HCT116 (cell line): ENCODE data around the gene APOA5. TPM values are rescaled to one million over a fixed set of nuclear protein-coding genes. Genes with fewer than 3 reads are reported as not detected.
A peak's percentile ranks its signal among the peaks of the same experiment; 100 is the strongest.

Experiments used
- ATAC-seq: fragments of 200-7000 bp; cut with Tn5 transposase; 2 replicates; pipeline ENCODE4 v1.9.1; 2020; ENCODE audit warnings: mild to moderate bottlenecking, moderate library complexity
- BruUV-seq: library from RNA; stranded (reverse); fragments of 400-500 nt; replicated peaks from 2 replicates; lab custom pipeline; 2021; lab: Mats Ljungman, UMichigan
- CTCF ChIA-PET: fragments of 300-600 bp; sonication (Branson Sonifier 250); formaldehyde crosslinking; loops from one replicate; lab custom pipeline; 2021; ENCODE audit warnings: antibody characterized with exemption; lab: Charles Lee
- POLR2A ChIA-PET: fragments of 300-600, 350-600 bp; sonication (Branson Sonifier 250); formaldehyde crosslinking; loops from one replicate; lab custom pipeline; 2021; ENCODE audit warnings: antibody characterized with exemption; lab: Charles Lee
- RAD21 ChIA-PET, 2 experiments: fragments of 300-600 bp; sonication (Branson Sonifier 250); formaldehyde crosslinking; loops; one replicate each; lab custom pipeline; 2023; ENCODE audit warnings: low total read pairs in 2 of 2; ENCODE audit not compliant: uncharacterized antibody in 2 of 2, unreplicated experiment in 2 of 2, low non-redundant PET in 1 of 2; lab: Charles Lee
- DNase-seq: peaks from one replicate; pipeline ENCODE4 v3.0.0-alpha.2; 2010; ENCODE audit warnings: low read depth, low spot score
- H2AFZ ChIP-seq: fragments of 200-600 bp; shearing (Covaris generic), sonication (generic); 2 replicates; pipeline ENCODE4 v1.6.1; 2017; ENCODE audit warnings: low read depth, mixed run types, mixed read lengths, antibody characterized with exemption, low read length; ENCODE audit not compliant: poor library complexity, severe bottlenecking
- H3K27ac ChIP-seq: 2 replicates; pipeline ENCODE4 v1.5.1; 2012; ENCODE audit warnings: low read depth, low read length
- H3K27me3 ChIP-seq: fragments of 200-600 bp; sonication (generic); 2 replicates; pipeline ENCODE4 v1.6.1; 2016; ENCODE audit warnings: mixed run types, low read length, mixed read lengths; ENCODE audit not compliant: insufficient read depth
- H3K36me3 ChIP-seq, 2 experiments: fragments of 200-500 bp in 1 of 2; fragments of 200-600 bp in 1 of 2; sonication (Bioruptor generic) in 1 of 2; sonication (generic) in 1 of 2; 2 replicates each; pipeline versions ENCODE4 v1.5.1 to v1.6.1; 2014 to 2016; ENCODE audit warnings: low read length in 2 of 2, inconsistent platforms in 1 of 2, mixed read lengths in 1 of 2, mixed run types in 1 of 2; ENCODE audit not compliant: insufficient read depth in 2 of 2, control insufficient read depth in 1 of 2
- H3K4me1 ChIP-seq, 2 experiments: fragments of 200-600 bp in 1 of 2; sonication (generic) in 1 of 2; 2 replicates each; pipeline versions ENCODE4 v1.5.1 to v1.6.1; 2012 to 2017; ENCODE audit warnings: low read length in 2 of 2, inconsistent platforms in 1 of 2, mild to moderate bottlenecking in 1 of 2, mixed read lengths in 1 of 2, mixed run types in 1 of 2, moderate library complexity in 1 of 2; ENCODE audit not compliant: insufficient read depth in 2 of 2, control insufficient read depth in 1 of 2
- H3K4me2 ChIP-seq: fragments of 200-600 bp; sonication (generic); 2 replicates; pipeline ENCODE4 v1.6.1; 2017; ENCODE audit warnings: mixed run types, low read length, mixed read lengths
- H3K4me3 ChIP-seq, 2 experiments: fragments of 200-600 bp in 1 of 2; sonication (generic) in 1 of 2; replicated peaks in 1 of 2; 2 replicates each; pipeline ENCODE4 v1.5.1; 2011 to 2016; ENCODE audit warnings: low read length in 2 of 2, control low read depth in 1 of 2, low read depth in 1 of 2, mild to moderate bottlenecking in 1 of 2, mixed read lengths in 1 of 2, mixed run types in 1 of 2
- H3K79me2 ChIP-seq: fragments of 200-600 bp; sonication (generic); 2 replicates; pipeline ENCODE4 v1.6.1; 2017; ENCODE audit warnings: mild to moderate bottlenecking, mixed run types, low read length, moderate library complexity, mixed read lengths; ENCODE audit not compliant: insufficient read depth
- H3K9ac ChIP-seq: fragments of 200-600 bp; sonication (generic); 2 replicates; pipeline ENCODE4 v1.6.1; 2016; ENCODE audit warnings: low read length, mixed read lengths
- H3K9me2 ChIP-seq: fragments of 200-600 bp; sonication (generic), shearing (Covaris generic); 2 replicates; pipeline ENCODE4 v1.6.1; 2017; ENCODE audit warnings: mixed run types, mild to moderate bottlenecking, moderate library complexity; ENCODE audit not compliant: insufficient read depth
- H3K9me3 ChIP-seq, 2 experiments: fragments of 200-500 bp in 1 of 2; fragments of 200-600 bp in 1 of 2; sonication (Bioruptor generic) in 1 of 2; sonication (generic) in 1 of 2; 2 replicates each; pipeline ENCODE4 v1.6.1; 2014 to 2017; ENCODE audit warnings: low read length in 2 of 2, mixed read lengths in 2 of 2, inconsistent platforms in 1 of 2, low read depth in 1 of 2, mild to moderate bottlenecking in 1 of 2, mixed run types in 1 of 2, moderate library complexity in 1 of 2; ENCODE audit not compliant: control insufficient read depth in 1 of 2, insufficient read depth in 1 of 2
- H4K20me1 ChIP-seq: fragments of 200-600 bp; sonication (generic), shearing (Covaris generic); 2 replicates; pipeline ENCODE4 v1.6.1; 2017; ENCODE audit warnings: mixed run types, mild to moderate bottlenecking, moderate library complexity; ENCODE audit not compliant: insufficient read depth
- CBX3 ChIP-seq: IDR thresholded peaks from 2 replicates; pipeline ENCODE4 v1.6.1; 2012; ENCODE audit warnings: low read depth
- CEBPB ChIP-seq: IDR thresholded peaks from 2 replicates; pipeline ENCODE4 v1.6.1; 2012; ENCODE audit warnings: low read depth
- EGR1 ChIP-seq: IDR thresholded peaks from 2 replicates; pipeline ENCODE4 v1.6.1; 2012; ENCODE audit warnings: low read depth
- ELF1 ChIP-seq: IDR thresholded peaks from 2 replicates; pipeline ENCODE4 v1.6.1; 2012; ENCODE audit warnings: low read depth, borderline replicate concordance
- EZH2 ChIP-seq: fragments of 200-600 bp; sonication (generic); IDR thresholded peaks from 2 replicates; pipeline ENCODE4 v1.6.1; 2017; ENCODE audit warnings: antibody characterized with exemption, mixed run types
- EZH2phosphoT487 ChIP-seq: fragments of 200-600 bp; IDR thresholded peaks from 2 replicates; pipeline ENCODE4 v1.6.1; 2018; ENCODE audit warnings: antibody characterized with exemption, borderline replicate concordance
- JUND ChIP-seq: IDR thresholded peaks from 2 replicates; pipeline ENCODE4 v1.6.1; 2012
- MAX ChIP-seq: IDR thresholded peaks from 2 replicates; pipeline ENCODE4 v1.6.1; 2012
- POLR2A ChIP-seq: IDR thresholded peaks from 2 replicates; pipeline ENCODE4 v1.7.0; 2011; ENCODE audit warnings: borderline replicate concordance; ENCODE audit not compliant: insufficient read depth, insufficient read length; ENCODE audit errors: extremely low read depth
- POLR2AphosphoS5 ChIP-seq: IDR thresholded peaks from 2 replicates; pipeline ENCODE4 v1.6.1; 2011; ENCODE audit warnings: mild to moderate bottlenecking, low read depth, low read length, moderate library complexity
- RAD21 ChIP-seq: IDR thresholded peaks from 2 replicates; pipeline ENCODE4 v1.6.1; 2012; ENCODE audit warnings: low read depth, mild to moderate bottlenecking
- SP1 ChIP-seq: IDR thresholded peaks from 2 replicates; pipeline ENCODE4 v1.6.1; 2012; ENCODE audit warnings: low read depth
- TCF7L2 ChIP-seq: IDR thresholded peaks from 2 replicates; pipeline ENCODE4 v1.7.0; 2011; ENCODE audit warnings: borderline replicate concordance, inconsistent platforms; ENCODE audit not compliant: insufficient read depth, insufficient read length; ENCODE audit errors: extremely low read depth
- YY1 ChIP-seq: IDR thresholded peaks from 2 replicates; pipeline ENCODE4 v1.6.1; 2011; ENCODE audit warnings: low read length, low read depth, moderate library complexity, mild to moderate bottlenecking; ENCODE audit not compliant: insufficient replicate concordance; ENCODE audit errors: extremely low read depth
- ZFX ChIP-seq: fragments of 450-650 bp; IDR thresholded peaks from 2 replicates; pipeline ENCODE4 v1.6.1; 2017
- ZNF274 ChIP-seq: fragments of 200-500 bp; sonication (Bioruptor generic); IDR thresholded peaks from 2 replicates; pipeline ENCODE4 v1.6.1; 2014; ENCODE audit warnings: mild to moderate bottlenecking, low read depth, low read length, inconsistent platforms
- intact Hi-C: fragments of 100-400 bp; cut with micrococcal nuclease; formaldehyde crosslinking; loops from 2 replicates; pipeline ENCODE4 v1.10.0; 2022
- total RNA-seq: library from RNA; stranded (reverse); gene quantifications from one replicate; pipeline ENCODE4 v1.2.1, GENCODE V29; 2021; ENCODE audit not compliant: unreplicated experiment
- TF ChIP-seq, protein P1 (sequence below): IDR thresholded peaks from 2 replicates; pipeline ENCODE4 v1.6.1; 2012; ENCODE audit warnings: low read depth
- TF ChIP-seq, protein P2 (sequence below), 3 experiments: fragments of 200-600 bp in 1 of 3; sonication (generic) in 1 of 3; IDR thresholded peaks in 2 of 3; conservative IDR thresholded peaks in 1 of 3; 2 replicates each; pipeline ENCODE4 v1.5.1; 2012 to 2017; ENCODE audit warnings: low read depth in 2 of 3, low read length in 2 of 3, antibody characterized with exemption in 1 of 3, borderline replicate concordance in 1 of 3, control low read depth in 1 of 3, mild to moderate bottlenecking in 1 of 3, mixed read lengths in 1 of 3, mixed run types in 1 of 3, moderate library complexity in 1 of 3; ENCODE audit not compliant: insufficient read depth in 1 of 3
- TF ChIP-seq, protein P3 (sequence below): IDR thresholded peaks from 2 replicates; pipeline ENCODE4 v1.6.1; 2011; ENCODE audit warnings: mild to moderate bottlenecking, low read length, moderate library complexity; ENCODE audit not compliant: insufficient replicate concordance; ENCODE audit errors: extremely low read depth
- TF ChIP-seq, protein P4 (sequence below): IDR thresholded peaks from 2 replicates; pipeline ENCODE4 v1.6.1; 2012

Gene APOA5
- total RNA-seq, 1 experiment from 2014 or later, result 0.12 TPM

DNA sequence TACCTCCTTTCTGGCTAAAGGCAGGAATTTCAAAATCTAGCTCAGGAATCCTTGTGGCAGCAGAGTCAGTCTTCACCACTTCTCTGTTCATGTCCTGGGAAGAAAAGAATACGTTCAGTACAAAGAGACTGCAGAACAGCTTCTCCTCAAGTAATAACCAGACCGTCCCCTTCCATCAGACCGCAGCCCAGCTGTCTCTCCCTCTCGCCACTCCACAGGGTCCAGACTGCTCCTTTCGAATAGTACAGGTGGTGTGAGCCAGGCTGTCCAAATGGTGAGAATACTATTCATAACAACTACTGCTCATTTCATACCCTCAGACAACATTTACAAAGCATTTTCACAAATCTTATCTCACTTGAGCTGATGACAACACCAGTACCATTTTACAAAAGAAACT lies 4.7 kb downstream of the APOA5 start:
- CTCF ChIA-PET, result interaction anchor here (1.3 kb wide), 1 partner anchor 72 kb away, joined by 3 read pairs; no protein-coding TSS in a partner anchor
- peak overlapping the region; percentile 94 for H3K9ac ChIP-seq
- no peak for TF ChIP-seq EZH2
- TF ChIP-seq EZH2phosphoT487, result no peak
- no peak for TF ChIP-seq RAD21
- TF ChIP-seq POLR2A, result no peak
- no peak for TF ChIP-seq CBX3
- TF ChIP-seq ZNF274, result no peak
- TF ChIP-seq, protein P1, sequence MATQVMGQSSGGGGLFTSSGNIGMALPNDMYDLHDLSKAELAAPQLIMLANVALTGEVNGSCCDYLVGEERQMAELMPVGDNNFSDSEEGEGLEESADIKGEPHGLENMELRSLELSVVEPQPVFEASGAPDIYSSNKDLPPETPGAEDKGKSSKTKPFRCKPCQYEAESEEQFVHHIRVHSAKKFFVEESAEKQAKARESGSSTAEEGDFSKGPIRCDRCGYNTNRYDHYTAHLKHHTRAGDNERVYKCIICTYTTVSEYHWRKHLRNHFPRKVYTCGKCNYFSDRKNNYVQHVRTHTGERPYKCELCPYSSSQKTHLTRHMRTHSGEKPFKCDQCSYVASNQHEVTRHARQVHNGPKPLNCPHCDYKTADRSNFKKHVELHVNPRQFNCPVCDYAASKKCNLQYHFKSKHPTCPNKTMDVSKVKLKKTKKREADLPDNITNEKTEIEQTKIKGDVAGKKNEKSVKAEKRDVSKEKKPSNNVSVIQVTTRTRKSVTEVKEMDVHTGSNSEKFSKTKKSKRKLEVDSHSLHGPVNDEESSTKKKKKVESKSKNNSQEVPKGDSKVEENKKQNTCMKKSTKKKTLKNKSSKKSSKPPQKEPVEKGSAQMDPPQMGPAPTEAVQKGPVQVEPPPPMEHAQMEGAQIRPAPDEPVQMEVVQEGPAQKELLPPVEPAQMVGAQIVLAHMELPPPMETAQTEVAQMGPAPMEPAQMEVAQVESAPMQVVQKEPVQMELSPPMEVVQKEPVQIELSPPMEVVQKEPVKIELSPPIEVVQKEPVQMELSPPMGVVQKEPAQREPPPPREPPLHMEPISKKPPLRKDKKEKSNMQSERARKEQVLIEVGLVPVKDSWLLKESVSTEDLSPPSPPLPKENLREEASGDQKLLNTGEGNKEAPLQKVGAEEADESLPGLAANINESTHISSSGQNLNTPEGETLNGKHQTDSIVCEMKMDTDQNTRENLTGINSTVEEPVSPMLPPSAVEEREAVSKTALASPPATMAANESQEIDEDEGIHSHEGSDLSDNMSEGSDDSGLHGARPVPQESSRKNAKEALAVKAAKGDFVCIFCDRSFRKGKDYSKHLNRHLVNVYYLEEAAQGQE, result no peak
- no peak for TF ChIP-seq MAX
- no peak for TF ChIP-seq EGR1
- TF ChIP-seq, protein P2, sequence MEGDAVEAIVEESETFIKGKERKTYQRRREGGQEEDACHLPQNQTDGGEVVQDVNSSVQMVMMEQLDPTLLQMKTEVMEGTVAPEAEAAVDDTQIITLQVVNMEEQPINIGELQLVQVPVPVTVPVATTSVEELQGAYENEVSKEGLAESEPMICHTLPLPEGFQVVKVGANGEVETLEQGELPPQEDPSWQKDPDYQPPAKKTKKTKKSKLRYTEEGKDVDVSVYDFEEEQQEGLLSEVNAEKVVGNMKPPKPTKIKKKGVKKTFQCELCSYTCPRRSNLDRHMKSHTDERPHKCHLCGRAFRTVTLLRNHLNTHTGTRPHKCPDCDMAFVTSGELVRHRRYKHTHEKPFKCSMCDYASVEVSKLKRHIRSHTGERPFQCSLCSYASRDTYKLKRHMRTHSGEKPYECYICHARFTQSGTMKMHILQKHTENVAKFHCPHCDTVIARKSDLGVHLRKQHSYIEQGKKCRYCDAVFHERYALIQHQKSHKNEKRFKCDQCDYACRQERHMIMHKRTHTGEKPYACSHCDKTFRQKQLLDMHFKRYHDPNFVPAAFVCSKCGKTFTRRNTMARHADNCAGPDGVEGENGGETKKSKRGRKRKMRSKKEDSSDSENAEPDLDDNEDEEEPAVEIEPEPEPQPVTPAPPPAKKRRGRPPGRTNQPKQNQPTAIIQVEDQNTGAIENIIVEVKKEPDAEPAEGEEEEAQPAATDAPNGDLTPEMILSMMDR (IDR thresholded peaks at IDR 0.05 in 2 of 3, conservative IDR thresholded peaks at IDR 0.05 in 1 of 3; ENCODE audit: borderline replicate concordance in 1 of 3, insufficient read depth in 1 of 3, low read depth in 2 of 3, low read length in 2 of 3), result no peak
- no peak for TF ChIP-seq JUND
- TF ChIP-seq, protein P3, sequence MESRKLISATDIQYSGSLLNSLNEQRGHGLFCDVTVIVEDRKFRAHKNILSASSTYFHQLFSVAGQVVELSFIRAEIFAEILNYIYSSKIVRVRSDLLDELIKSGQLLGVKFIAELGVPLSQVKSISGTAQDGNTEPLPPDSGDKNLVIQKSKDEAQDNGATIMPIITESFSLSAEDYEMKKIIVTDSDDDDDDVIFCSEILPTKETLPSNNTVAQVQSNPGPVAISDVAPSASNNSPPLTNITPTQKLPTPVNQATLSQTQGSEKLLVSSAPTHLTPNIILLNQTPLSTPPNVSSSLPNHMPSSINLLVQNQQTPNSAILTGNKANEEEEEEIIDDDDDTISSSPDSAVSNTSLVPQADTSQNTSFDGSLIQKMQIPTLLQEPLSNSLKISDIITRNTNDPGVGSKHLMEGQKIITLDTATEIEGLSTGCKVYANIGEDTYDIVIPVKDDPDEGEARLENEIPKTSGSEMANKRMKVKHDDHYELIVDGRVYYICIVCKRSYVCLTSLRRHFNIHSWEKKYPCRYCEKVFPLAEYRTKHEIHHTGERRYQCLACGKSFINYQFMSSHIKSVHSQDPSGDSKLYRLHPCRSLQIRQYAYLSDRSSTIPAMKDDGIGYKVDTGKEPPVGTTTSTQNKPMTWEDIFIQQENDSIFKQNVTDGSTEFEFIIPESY, result no peak
- no peak for TF ChIP-seq SP1
- TF ChIP-seq ZFX, result no peak
- TF ChIP-seq TCF7L2, result no peak
- no peak for TF ChIP-seq ELF1
- TF ChIP-seq, protein P4, sequence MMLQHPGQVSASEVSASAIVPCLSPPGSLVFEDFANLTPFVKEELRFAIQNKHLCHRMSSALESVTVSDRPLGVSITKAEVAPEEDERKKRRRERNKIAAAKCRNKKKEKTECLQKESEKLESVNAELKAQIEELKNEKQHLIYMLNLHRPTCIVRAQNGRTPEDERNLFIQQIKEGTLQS, result no peak
- TF ChIP-seq POLR2AphosphoS5, result no peak
- no peak for TF ChIP-seq CEBPB
- no peak for TF ChIP-seq YY1
- TF ChIP-seq, all 23 proteins: peak for 0
- Histone ChIP-seq H3K36me3 (peaks cover 39 to 41% of the 10 kb centered on the region in 2 experiments; a peak in 3 of 4 replicates), H3K27ac (no peak overlapping the region), H3K79me2 (peaks cover 20% of the 10 kb centered on the region), H3K9me3 (no peaks in the 10 kb centered on the region), H3K27me3 (no peaks in the 10 kb centered on the region), H3K4me2 (peak overlapping the region; percentile 94), H4K20me1 (no peaks in the 10 kb centered on the region), H2AFZ (no peak overlapping the region), H3K9me2 (no peaks in the 10 kb centered on the region), H3K4me3 (peak overlapping the region; percentile 93 to 94), H3K4me1 (peaks cover 12 to 21% of the 10 kb centered on the region in 2 experiments)
- ATAC-seq (no peak), DNase-seq (no peak)
- TSS peak; percentile 61 for BruUV-seq
- POLR2A ChIA-PET, result interaction anchor here (0.6 to 1.3 kb wide), 2 partner anchors 18 to 48 kb away, joined by 3 read pairs; no protein-coding TSS in a partner anchor
- intact Hi-C loops, result loop anchor here (1.0 kb wide), 1 partner anchor 319 kb away; no protein-coding TSS in a partner anchor
- RAD21 ChIA-PET, result no interaction called here
